Pons (tissue), 1 donor: ENCODE data around the gene GATA2.

Experiments used
- DNase-seq: peaks from one replicate; pipeline ENCODE4 v3.0.0-alpha.2; 2016; ENCODE audit warnings: low spot score

GATA2 gene

DNA sequence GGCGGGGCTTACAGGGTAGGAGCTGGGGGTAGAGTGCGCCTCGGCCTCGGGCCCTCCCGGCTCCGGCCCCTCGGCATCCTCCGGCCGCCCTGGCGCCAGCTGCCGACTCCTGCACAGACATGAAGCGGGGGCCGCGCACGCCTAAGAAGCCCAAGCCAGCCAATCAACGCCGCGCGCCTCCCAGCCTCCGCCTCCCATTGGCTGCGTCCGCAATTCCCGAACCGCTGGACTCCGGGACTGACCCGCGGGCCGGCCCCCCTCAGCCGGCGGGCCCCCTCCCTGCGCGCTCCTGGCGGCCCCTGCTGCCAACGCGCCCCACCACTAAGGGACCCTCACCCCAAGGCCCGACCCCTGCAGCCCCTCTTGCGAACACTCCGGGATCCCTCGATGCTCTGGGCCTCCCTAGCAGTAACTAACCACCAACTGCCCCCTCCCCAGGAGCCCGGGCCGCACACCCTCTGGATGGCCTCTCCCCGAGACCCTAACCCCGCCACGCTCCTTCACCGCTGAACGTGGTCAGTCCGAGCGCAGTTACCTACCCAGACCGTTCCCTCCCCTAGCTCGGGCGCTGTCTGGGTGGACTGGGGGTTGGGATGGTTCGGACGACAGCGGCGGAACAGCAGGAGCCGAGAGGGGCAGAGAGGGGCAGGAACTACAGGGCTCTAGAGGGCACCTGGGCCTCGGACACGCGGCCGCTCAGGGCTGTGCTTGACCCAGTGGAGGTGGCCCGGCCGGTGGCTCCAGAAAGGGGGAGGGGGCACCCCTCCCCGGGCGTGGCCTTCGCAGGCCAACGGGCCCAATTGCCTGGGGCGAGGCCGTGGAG is 5.0 kb downstream of the GATA2 start:
- peak; percentile 29 for DNase-seq

DNA sequence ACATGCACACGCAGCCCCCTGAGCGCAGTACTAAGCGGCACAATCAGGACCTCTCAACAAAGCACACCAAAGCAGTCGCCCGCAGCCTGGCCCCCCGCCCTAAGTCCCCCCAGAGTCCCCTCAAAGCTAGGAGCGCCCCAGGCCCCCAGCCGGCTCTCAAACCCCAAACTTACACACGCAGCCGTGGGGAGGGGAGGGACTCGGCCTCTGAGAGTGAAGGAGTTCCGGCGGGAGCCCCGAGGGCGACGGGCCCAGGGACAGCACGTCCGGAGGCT is 5.5 kb downstream of the GATA2 start:
- no peak for DNase-seq

- DNase-seq = no peak
Measured at GRCh38 chr3:128486681-128487537, 6.1 kb downstream of the GATA2 start.

DNA sequence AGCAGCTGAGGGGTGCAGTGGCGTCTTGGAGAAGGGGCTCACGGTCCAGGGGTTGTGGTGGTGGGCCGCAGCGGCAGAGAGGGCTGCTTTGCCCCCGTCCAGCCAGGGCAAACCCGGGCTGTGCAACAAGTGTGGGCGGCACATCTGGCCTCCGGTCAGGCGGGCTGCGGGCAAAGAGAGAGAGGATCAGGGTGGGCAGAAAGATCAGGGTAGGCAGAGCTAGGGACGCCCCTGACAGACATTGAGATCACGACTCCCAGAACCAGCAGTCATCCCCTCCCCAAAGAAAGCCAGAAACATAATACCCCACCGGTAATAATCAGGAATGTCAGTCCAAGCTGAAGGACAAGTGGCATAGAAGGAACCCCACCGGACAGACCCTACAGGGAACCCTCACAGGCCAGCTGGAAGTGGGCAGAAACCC is 6.8 kb downstream of the GATA2 start:
- no peak for DNase-seq

GRCh38 chr3:128485282-128486204 is 7.5 kb downstream of the GATA2 start:
- DNase-seq = no peak

GRCh38 chr3:128484404-128485281 is 8.4 kb downstream of the GATA2 start:
- DNase-seq = no peak

DNA sequence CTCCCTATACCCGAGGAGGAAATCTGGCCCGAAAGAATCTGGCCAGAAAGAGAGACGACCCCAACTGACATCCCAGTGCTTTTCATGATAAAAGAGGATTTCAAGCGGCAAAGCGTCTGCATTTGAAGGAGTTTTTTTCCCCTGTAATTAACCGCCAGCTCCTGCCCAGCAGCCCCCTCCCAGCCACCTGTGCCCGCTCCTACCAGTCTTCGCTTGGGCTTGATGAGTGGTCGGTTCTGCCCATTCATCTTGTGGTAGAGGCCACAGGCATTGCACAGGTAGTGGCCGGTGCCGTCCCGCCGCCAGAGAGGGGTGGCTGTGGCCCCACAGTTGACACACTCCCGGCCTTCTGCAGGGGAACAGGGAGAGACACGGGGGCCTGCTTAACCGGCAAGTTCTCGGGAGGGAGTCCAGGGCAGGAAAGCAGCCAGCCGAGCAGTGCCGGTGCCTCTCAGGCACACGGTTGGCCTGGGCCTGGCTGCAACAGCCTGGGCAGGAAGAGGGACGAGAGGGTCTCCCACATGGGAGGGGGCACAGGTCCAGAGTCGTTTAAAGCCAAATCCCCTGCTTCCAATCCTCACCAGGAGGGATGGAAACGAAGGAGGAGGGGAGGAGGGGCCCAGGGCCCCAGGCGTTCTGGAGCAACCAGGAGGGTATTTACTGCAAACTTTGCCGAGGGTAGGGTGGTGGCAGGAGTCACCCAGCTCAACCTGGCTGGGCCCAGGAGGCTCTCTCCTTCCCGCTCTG is 9.2 kb downstream of the GATA2 start:
- DNase-seq = no peak

- DNase-seq = peak; percentile 23
Measured at GRCh38 chr3:128482666-128483656, 10.0 kb downstream of the GATA2 start.

- no peak for DNase-seq
Measured at GRCh38 chr3:128482175-128482574, 10.8 kb downstream of the GATA2 start.

DNA sequence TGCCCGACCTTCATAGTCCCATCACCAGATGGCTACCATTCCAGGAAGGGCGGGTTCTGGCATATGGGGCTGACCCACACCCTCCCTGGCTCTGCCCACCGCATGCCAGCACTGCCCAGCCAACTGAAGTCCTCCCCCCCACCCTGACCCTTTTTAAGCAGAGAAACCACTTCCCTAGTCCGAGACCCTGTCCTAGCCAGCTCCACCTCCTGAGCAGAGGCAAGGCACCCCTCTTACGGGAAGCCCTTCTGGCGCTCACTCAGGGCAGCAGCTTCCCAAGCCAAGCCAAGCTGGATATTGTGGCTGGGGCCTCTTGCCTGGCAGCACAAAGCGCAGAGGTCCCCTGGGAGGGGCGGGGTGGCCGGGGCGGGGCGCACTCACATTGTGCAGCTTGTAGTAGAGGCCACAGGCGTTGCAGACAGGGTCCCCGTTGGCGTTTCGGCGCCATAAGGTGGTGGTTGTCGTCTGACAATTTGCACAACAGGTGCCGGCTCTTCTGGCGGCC is 11.5 kb downstream of the GATA2 start:
- no peak for DNase-seq

GRCh38 chr3:128480717-128481437 is 12.1 kb downstream of the GATA2 start:
- no peak for DNase-seq

GRCh38 chr3:128480278-128480677 is 12.7 kb downstream of the GATA2 start:
- DNase-seq = no peak

DNA sequence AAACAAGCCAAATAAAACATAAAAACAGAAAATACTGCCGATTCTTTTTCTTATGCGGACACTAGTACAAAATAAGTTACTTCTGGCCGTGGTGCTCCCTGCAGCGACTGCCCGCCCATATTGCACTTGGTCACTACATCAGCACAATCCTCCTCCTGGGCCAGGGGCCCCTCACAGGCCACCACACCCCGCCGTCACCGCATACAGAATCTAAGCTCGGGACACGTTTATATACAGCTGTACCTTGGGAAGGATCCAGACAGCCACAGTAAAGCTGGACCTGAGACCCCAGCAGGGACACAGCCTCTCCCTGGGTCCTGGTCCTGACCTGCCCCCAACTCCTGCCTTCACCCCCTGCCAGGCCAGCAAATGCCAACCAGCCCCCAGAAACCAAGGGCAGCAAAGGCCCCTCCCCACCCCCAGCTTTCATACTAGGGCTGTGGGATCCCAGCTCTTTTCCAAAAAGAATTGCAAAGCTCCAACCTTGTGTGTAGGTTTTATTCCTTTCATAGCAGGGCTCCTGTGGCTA is 13.4 kb downstream of the GATA2 start:
- DNase-seq = no peak

- no peak for DNase-seq
Measured at GRCh38 chr3:128478576-128479506, 14.2 kb downstream of the GATA2 start.

DNA sequence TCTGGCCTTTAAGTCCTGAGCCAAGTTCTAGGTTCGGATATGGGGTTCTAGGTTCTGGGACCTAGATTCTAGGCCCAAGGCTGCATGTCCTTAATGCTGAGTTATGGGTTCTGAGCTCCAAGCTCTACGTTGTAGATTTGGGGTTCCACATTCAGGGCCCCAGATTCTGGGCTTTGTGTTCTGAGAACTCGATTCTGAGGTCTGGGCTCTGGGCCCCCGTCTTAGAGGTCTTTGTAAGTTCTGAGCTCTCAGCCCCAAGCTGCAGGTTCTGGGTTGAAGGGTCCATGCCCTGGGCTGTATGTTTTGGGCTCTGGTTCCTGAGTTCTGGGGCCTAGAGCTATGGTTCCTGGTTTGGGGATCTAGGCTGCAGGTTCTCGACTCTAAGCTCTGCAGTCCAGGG is 16.3 kb downstream of the GATA2 start:
- DNase-seq = no peak

- no peak for DNase-seq
Measured at GRCh38 chr3:128475355-128475754, 17.6 kb downstream of the GATA2 start.

- no peak for DNase-seq
Measured at GRCh38 chr3:128473737-128474136, 19.3 kb downstream of the GATA2 start.
